Keratinocyte (primary cell): ENCODE results near the gene PRR13. TPM values are rescaled to one million over a fixed set of nuclear protein-coding genes. Genes with fewer than 3 reads are reported as not detected.

Source experiments
- DNase-seq: peaks from one replicate; pipeline ENCODE4 v3.0.0-alpha.2; 2011; ENCODE audit warnings: low read depth, missing footprints, low spot score
- FAIRE-seq: peaks from 2 replicates; lab custom pipeline; 2011; peaks lifted over from hg19 to GRCh38; lab: Jason Lieb, UNC
- H2AFZ ChIP-seq: 2 replicates; pipeline ENCODE4 v1.6.0; 2012; ENCODE audit warnings: low read length, control low read depth, inconsistent platforms; ENCODE audit not compliant: control insufficient read depth
- H3K27ac ChIP-seq: 2 replicates; pipeline ENCODE4 v1.5.1; 2011; ENCODE audit warnings: low read length; ENCODE audit not compliant: control insufficient read depth, insufficient read depth
- H3K27me3 ChIP-seq: 3 replicates; pipeline ENCODE4 v1.6.0; 2011; ENCODE audit warnings: low read length; ENCODE audit not compliant: control insufficient read depth, insufficient read depth; ENCODE audit errors: extremely low read depth
- H3K36me3 ChIP-seq, 2 experiments: 2 replicates in 1 of 2; 3 replicates in 1 of 2; pipeline ENCODE4 v1.5.1; 2011; ENCODE audit warnings: low read length in 2 of 2, mild to moderate bottlenecking in 1 of 2; ENCODE audit not compliant: control insufficient read depth in 2 of 2, insufficient read depth in 2 of 2; ENCODE audit errors: extremely low read depth in 1 of 2
- H3K4me1 ChIP-seq: 3 replicates; pipeline ENCODE4 v1.5.1; 2011; ENCODE audit warnings: low read length; ENCODE audit not compliant: control insufficient read depth, insufficient read depth; ENCODE audit errors: extremely low read depth
- H3K4me2 ChIP-seq: 3 replicates; pipeline ENCODE4 v1.6.0; 2011; ENCODE audit warnings: low read depth, low read length; ENCODE audit not compliant: control insufficient read depth, insufficient read depth; ENCODE audit errors: extremely low read depth
- H3K4me3 ChIP-seq, 3 experiments: fragments of 200-600 bp in 1 of 3; sonication (generic) in 1 of 3; 2 replicates in 2 of 3; 3 replicates in 1 of 3; pipeline ENCODE4 v1.5.1; 2011 to 2016; ENCODE audit warnings: low read length in 3 of 3, mild to moderate bottlenecking in 3 of 3, control low read depth in 2 of 3, inconsistent platforms in 1 of 3, low read depth in 1 of 3, mixed read lengths in 1 of 3, mixed run types in 1 of 3, moderate library complexity in 1 of 3; ENCODE audit not compliant: control insufficient read depth in 2 of 3, insufficient read depth in 2 of 3; ENCODE audit errors: extremely low read depth in 1 of 3
- H3K79me2 ChIP-seq: 2 replicates; pipeline ENCODE4 v1.6.0; 2012; ENCODE audit warnings: low read length; ENCODE audit not compliant: control insufficient read depth, insufficient read depth
- H3K9ac ChIP-seq: 3 replicates; pipeline ENCODE4 v1.6.0; 2011; ENCODE audit warnings: low read length; ENCODE audit not compliant: control insufficient read depth, insufficient read depth; ENCODE audit errors: extremely low read depth
- H3K9me1 ChIP-seq: 3 replicates; pipeline ENCODE4 v1.6.0; 2011; ENCODE audit warnings: low read length; ENCODE audit not compliant: control insufficient read depth, insufficient read depth; ENCODE audit errors: extremely low read depth
- H3K9me3 ChIP-seq: 2 replicates; pipeline ENCODE4 v1.5.1; 2012; ENCODE audit warnings: low read depth, low read length; ENCODE audit not compliant: control insufficient read depth
- H4K20me1 ChIP-seq: 3 replicates; pipeline ENCODE4 v1.6.0; 2011; ENCODE audit warnings: low read length; ENCODE audit not compliant: control insufficient read depth, insufficient read depth; ENCODE audit errors: extremely low read depth
- CTCF ChIP-seq, 3 experiments: IDR thresholded peaks in 1 of 3; conservative IDR thresholded peaks in 1 of 3; optimal IDR thresholded peaks in 1 of 3; 2 replicates in 2 of 3; 3 replicates in 1 of 3; pipeline versions ENCODE3 to v1.5.1; 2011; ENCODE audit warnings: low read length in 3 of 3, mild to moderate bottlenecking in 3 of 3, moderate library complexity in 2 of 3, control low read depth in 1 of 3, inconsistent platforms in 1 of 3; ENCODE audit not compliant: insufficient read depth in 2 of 3; ENCODE audit errors: extremely low read depth in 1 of 3
- EZH2 ChIP-seq: IDR thresholded peaks from one replicate; pipeline ENCODE4 v1.6.1; 2012; ENCODE audit warnings: inconsistent platforms, mild to moderate bottlenecking, low read length, moderate library complexity
- dilution Hi-C: fragments of 300-500 bp; cut with MboI; formaldehyde crosslinking; loops from one replicate; pipeline ENCODE4 v1.7.0; 2020; ENCODE audit warnings: low sequenced_read_pairs; ENCODE audit not compliant: extremely low pct_ligation_motif_present
- polyA plus RNA-seq, 5 experiments: library from polyadenylated mRNA; depleted of rRNA in 3 of 5; stranded (reverse) in 3 of 5; stranded (forward) in 1 of 5; unstranded in 1 of 5; fragments of >200 nt; gene quantifications; 1 replicate in 1 of 5; 2 replicates in 3 of 5; 3 replicates in 1 of 5; pipeline versions ENCODE4 v1.2.1 to v1.2.3, GENCODE V29; 2011 to 2012; ENCODE audit warnings: missing spikeins in 2 of 5, low read depth in 1 of 5, low replicate concordance in 1 of 5

PRR13 gene
- polyA plus RNA-seq, 1 donor (not counting 4 experiments of a cell fraction or from before 2014, with no cell fraction given): 104 TPM

GRCh38 chr12:53424626-53425514 lies 16.7 kb upstream of the PRR13 start:
- Histone ChIP-seq H2AFZ (no peak overlapping the region), H3K27ac (no peak overlapping the region), H3K79me2 (no peaks in the 10 kb centered on the region), H3K9ac (no peak overlapping the region), H4K20me1 (no peaks in the 10 kb centered on the region), H3K4me2 (no peak overlapping the region), H3K27me3 (no peaks in the 10 kb centered on the region), H3K36me3 (no peaks in the 10 kb centered on the region), H3K9me1 (peaks cover 9% of the 10 kb centered on the region), H3K4me1 (peaks cover 21% of the 10 kb centered on the region), H3K4me3 (no peak overlapping the region), H3K9me3 (no peaks in the 10 kb centered on the region)
- FAIRE-seq: no peak
- DNase-seq: no peak
- no peak for TF ChIP-seq CTCF (optimal IDR thresholded peaks at IDR 0.05 in 1 of 3, IDR thresholded peaks at IDR 0.05 in 1 of 3, conservative IDR thresholded peaks at IDR 0.05 in 1 of 3; ENCODE audit: extremely low read depth in 1 of 3, insufficient read depth in 2 of 3, low read length in 3 of 3)
- no peak for TF ChIP-seq EZH2
- dilution Hi-C loops: no loop called here

GRCh38 chr12:53425515-53426150 lies 15.9 kb upstream of the PRR13 start:
- H2AFZ ChIP-seq: no peak overlapping the region
- H3K27ac ChIP-seq: no peak overlapping the region

More at GRCh38 chr12:53425515-53426150, 15.9 kb upstream of the PRR13 start:
- DNase-seq (no peak), FAIRE-seq (no peak)
- H3K9me1 ChIP-seq: peaks cover 9% of the 10 kb centered on the region
- no peaks in the 10 kb centered on the region for H4K20me1 ChIP-seq
- H3K4me3 ChIP-seq: no peak overlapping the region
- dilution Hi-C loops: no loop called here
- no peaks in the 10 kb centered on the region for H3K36me3 ChIP-seq
- no peaks in the 10 kb centered on the region for H3K27me3 ChIP-seq
- TF ChIP-seq EZH2 (no peak), CTCF (optimal IDR thresholded peaks at IDR 0.05 in 1 of 3, IDR thresholded peaks at IDR 0.05 in 1 of 3, conservative IDR thresholded peaks at IDR 0.05 in 1 of 3; ENCODE audit: extremely low read depth in 1 of 3, insufficient read depth in 2 of 3, low read length in 3 of 3) (no peak)
- H3K9me3 ChIP-seq: no peaks in the 10 kb centered on the region
- H3K4me2 ChIP-seq: no peak overlapping the region
- no peak overlapping the region for H3K9ac ChIP-seq
- no peaks in the 10 kb centered on the region for H3K79me2 ChIP-seq
- H3K4me1 ChIP-seq: peaks cover 21% of the 10 kb centered on the region
